IMR-90 (cell line): Measurements from ENCODE around the gene BCL11A. TPM values are rescaled to one million over a fixed set of nuclear protein-coding genes. Genes with fewer than 3 reads are reported as not detected.

Experiments
- ATAC-seq: fragments of 200-7000 bp; cut with Tn5 transposase; 2 replicates; pipeline ENCODE4 v1.9.1; 2020; ENCODE audit warnings: low read depth, mild to moderate bottlenecking, moderate library complexity
- BruUV-seq: library from RNA; stranded (reverse); fragments of 400-500 nt; replicated peaks from 2 replicates; lab custom pipeline; 2021; lab: Mats Ljungman, UMichigan
- CTCF ChIA-PET: fragments of 300-600 bp; formaldehyde crosslinking; extraction: SDS; loops from one replicate; lab custom pipeline; 2021; ENCODE audit warnings: antibody characterized with exemption; lab: Yijun Ruan, JAX
- POLR2A ChIA-PET: fragments of 300-600 bp; sonication (Branson Sonifier 250); formaldehyde crosslinking; loops from one replicate; lab custom pipeline; 2022; ENCODE audit warnings: antibody characterized with exemption; ENCODE audit not compliant: unreplicated experiment; lab: Charles Lee
- DNase-seq: peaks from one replicate; pipeline ENCODE4 v3.0.0; 2013
- H2AFZ ChIP-seq: replicated peaks from 2 replicates; pipeline ENCODE3; 2013; ENCODE audit warnings: low read length, mild to moderate bottlenecking; ENCODE audit not compliant: poor library complexity
- H2AK5ac ChIP-seq: 2 replicates; pipeline ENCODE4 v1.6.1; 2013; ENCODE audit warnings: low read depth, low read length, inconsistent platforms
- H2AK9ac ChIP-seq: replicated peaks from 2 replicates; pipeline ENCODE3; 2013; ENCODE audit warnings: mild to moderate bottlenecking, low read depth, low read length, moderate library complexity; ENCODE audit not compliant: poor library complexity
- H2BK120ac ChIP-seq: 2 replicates; pipeline ENCODE4 v1.6.1; 2013; ENCODE audit warnings: low read depth, low read length, inconsistent platforms
- H2BK15ac ChIP-seq: 3 replicates; pipeline ENCODE4 v1.6.1; 2013; ENCODE audit warnings: low read depth, low read length, inconsistent platforms
- H2BK20ac ChIP-seq: 2 replicates; pipeline ENCODE4 v1.6.1; 2013; ENCODE audit warnings: low read depth, mild to moderate bottlenecking, inconsistent platforms, low read length, moderate library complexity
- H2BK5ac ChIP-seq: 2 replicates; pipeline ENCODE4 v1.6.1; 2013; ENCODE audit warnings: mild to moderate bottlenecking, low read depth, low read length, inconsistent platforms; ENCODE audit not compliant: poor library complexity, severe bottlenecking
- H3K14ac ChIP-seq: replicated peaks from 2 replicates; pipeline ENCODE4 v1.6.1; 2013; ENCODE audit warnings: low read depth, low read length, inconsistent platforms
- H3K18ac ChIP-seq: 2 replicates; pipeline ENCODE4 v1.6.1; 2013; ENCODE audit warnings: low read depth, low read length, control low read depth
- H3K23ac ChIP-seq: 2 replicates; pipeline ENCODE4 v1.6.1; 2013; ENCODE audit warnings: low read depth, low read length, inconsistent platforms
- H3K27ac ChIP-seq: 2 replicates; pipeline ENCODE4 v1.5.1; 2013; ENCODE audit warnings: mild to moderate bottlenecking, control low read depth, low read length; ENCODE audit not compliant: insufficient read depth
- H3K27me3 ChIP-seq: 2 replicates; pipeline ENCODE4 v1.6.1; 2013; ENCODE audit warnings: low read length; ENCODE audit not compliant: control insufficient read depth, insufficient read depth
- H3K36me3 ChIP-seq: 2 replicates; pipeline ENCODE4 v1.6.1; 2013; ENCODE audit warnings: low read length, mixed read lengths; ENCODE audit not compliant: control insufficient read depth, insufficient read depth
- H3K4ac ChIP-seq: 2 replicates; pipeline ENCODE4 v1.6.1; 2013; ENCODE audit warnings: low read depth, low read length, inconsistent platforms
- H3K4me1 ChIP-seq: 2 replicates; pipeline ENCODE4 v1.6.1; 2013; ENCODE audit warnings: low read length, mixed read lengths; ENCODE audit not compliant: control insufficient read depth, insufficient read depth
- H3K4me2 ChIP-seq: 2 replicates; pipeline ENCODE4 v1.6.1; 2013; ENCODE audit warnings: low read depth, mild to moderate bottlenecking, control low read depth, low read length, moderate library complexity
- H3K4me3 ChIP-seq: 2 replicates; pipeline ENCODE4 v1.5.1; 2013; ENCODE audit warnings: low read depth, mild to moderate bottlenecking, control low read depth, low read length, moderate library complexity; ENCODE audit not compliant: insufficient read depth
- H3K56ac ChIP-seq: 2 replicates; pipeline ENCODE4 v1.6.1; 2013; ENCODE audit warnings: low read length, inconsistent platforms; ENCODE audit not compliant: insufficient read depth; ENCODE audit errors: extremely low read depth
- H3K79me1 ChIP-seq, 2 experiments: 2 replicates each; pipeline ENCODE4 v1.6.1; 2013; ENCODE audit warnings: low read length in 2 of 2, inconsistent platforms in 1 of 2, low read depth in 1 of 2
- H3K9ac ChIP-seq: 2 replicates; pipeline ENCODE4 v1.6.1; 2013; ENCODE audit warnings: low read depth, low read length, control low read depth
- H3K9me1 ChIP-seq: 2 replicates; pipeline ENCODE4 v1.6.1; 2013; ENCODE audit warnings: low read length, inconsistent platforms; ENCODE audit not compliant: insufficient read depth
- H3K9me3 ChIP-seq: 2 replicates; pipeline ENCODE4 v1.6.1; 2013; ENCODE audit warnings: low read length; ENCODE audit not compliant: control insufficient read depth, insufficient read depth
- H4K20me1 ChIP-seq: 2 replicates; pipeline ENCODE4 v1.6.1; 2013; ENCODE audit warnings: low read length, inconsistent platforms; ENCODE audit not compliant: insufficient read depth
- H4K5ac ChIP-seq: 2 replicates; pipeline ENCODE4 v1.6.1; 2013; ENCODE audit warnings: mild to moderate bottlenecking, low read depth, low read length, control low read depth
- H4K8ac ChIP-seq, 2 experiments: 2 replicates each; pipeline ENCODE4 v1.6.1; 2013; ENCODE audit warnings: low read depth in 2 of 2, low read length in 2 of 2, control low read depth in 1 of 2, inconsistent platforms in 1 of 2
- H4K91ac ChIP-seq: 2 replicates; pipeline ENCODE4 v1.6.1; 2013; ENCODE audit warnings: low read depth, low read length, inconsistent platforms; ENCODE audit not compliant: insufficient read depth
- CEBPB ChIP-seq: IDR thresholded peaks from 2 replicates; pipeline ENCODE4 v1.6.1; 2012; ENCODE audit warnings: low read depth, low read length, improper control_type of control experiment
- FOS ChIP-seq: fragments of 150-350 bp; IDR thresholded peaks from 2 replicates; pipeline ENCODE4 v1.6.1; 2016; ENCODE audit warnings: low read depth, low read length
- RAD21 ChIP-seq: IDR thresholded peaks from 2 replicates; pipeline ENCODE4 v1.6.1; 2012; ENCODE audit warnings: low read length, improper control_type of control experiment
- RCOR1 ChIP-seq: IDR thresholded peaks from 2 replicates; pipeline ENCODE4 v1.6.1; 2012; ENCODE audit warnings: mild to moderate bottlenecking, low read length, improper control_type of control experiment; ENCODE audit not compliant: insufficient replicate concordance
- SMC3 ChIP-seq: fragments of 150-350 bp; IDR thresholded peaks from 2 replicates; pipeline ENCODE4 v1.6.1; 2016; ENCODE audit warnings: low read depth, mild to moderate bottlenecking, antibody characterized with exemption, low read length, moderate library complexity
- WGBS, 2 experiments: methylation state at CpG; one replicate each; pipeline versions ENCODE4 v1.1.5 to v1.1.7; 2013; ENCODE audit warnings: missing lambda C conversion rate in 2 of 2; ENCODE audit not compliant: insufficient read length in 1 of 2; ENCODE audit errors: extremely low coverage in 2 of 2; 5-methylcytosine and 5-hydroxymethylcytosine counted together
- dilution Hi-C: fragments of 300-500 bp; cut with HindIII; formaldehyde crosslinking; loops from one replicate; pipeline ENCODE4 v1.14.3; 2018; ENCODE audit warnings: low sequenced_read_pairs; ENCODE audit not compliant: unreplicated experiment
- in situ Hi-C: fragments of 300-500 bp; cut with MboI; formaldehyde crosslinking; loops from 3 replicates; pipeline ENCODE4 v1.14.3; 2019; ENCODE audit warnings: low sequenced_read_pairs, inconsistent platforms, mixed read lengths
- intact Hi-C: fragments of 100-400 bp; cut with micrococcal nuclease; formaldehyde crosslinking; loops from 2 replicates; pipeline ENCODE4 v1.10.0; 2022
- polyA plus RNA-seq, 3 experiments: library from polyadenylated mRNA; depleted of rRNA; stranded (reverse); fragments of >200 nt; gene quantifications; 2 replicates each; pipeline ENCODE4 v1.2.3, GENCODE V29; 2012; ENCODE audit warnings: low replicate concordance in 1 of 3
- total RNA-seq: library from RNA; depleted of rRNA; stranded (reverse); fragments of >200 nt; gene quantifications from 2 replicates; pipeline ENCODE4 v1.2.3, GENCODE V29; 2012
- TF ChIP-seq, protein P1 (sequence below): fragments of 150-350 bp; IDR thresholded peaks from 2 replicates; pipeline ENCODE4 v1.6.1; 2016; ENCODE audit warnings: low read depth, mild to moderate bottlenecking, low read length, moderate library complexity, borderline replicate concordance

BCL11A gene
- total and polyA plus RNA-seq, 2 of the 4 experiments (the other 2 are of a cell fraction) = 1.0 to 1.1 TPM

GRCh38 chr2:60518567-60518966 lies 34.9 kb downstream of the BCL11A start:
- Histone ChIP-seq H4K5ac (no peak overlapping the region), H2BK5ac (no peak overlapping the region), H3K9me1 (peaks cover 8% of the 10 kb centered on the region), H2AFZ (no peak overlapping the region), H3K4ac (no peak overlapping the region), H3K23ac (no peak overlapping the region), H3K18ac (no peak overlapping the region; the same call in 1 of the 2 replicates), H3K4me3 (no peak overlapping the region), H3K27ac (no peak overlapping the region), H3K14ac (no peak overlapping the region), H3K79me1 (no peaks in the 10 kb centered on the region), H2BK120ac (no peak overlapping the region; the same call in 1 of the 2 replicates), H2AK5ac (no peak overlapping the region), H4K91ac (no peak overlapping the region), H2BK20ac (no peak overlapping the region), H3K4me2 (no peak overlapping the region), H3K9ac (no peak overlapping the region), H3K27me3 (no peaks in the 10 kb centered on the region; the same call in 1 of the 2 replicates), H3K36me3 (no peaks in the 10 kb centered on the region), H4K20me1 (no peaks in the 10 kb centered on the region), H4K8ac (no peak overlapping the region), H2BK15ac (no peak overlapping the region), H2AK9ac (no peak overlapping the region), H3K4me1 (peaks cover 13% of the 10 kb centered on the region), H3K9me3 (no peaks in the 10 kb centered on the region), H3K56ac (no peak overlapping the region)
- no TSS peak for BruUV-seq
- 100% methylated on average over 1 of the region's 7 CpGs; no CpG with 5 or more reads in 1 of the 2 experiments for WGBS, 2 experiments
- in situ Hi-C loops (no loop called here), intact Hi-C loops (no loop called here), dilution Hi-C loops (no loop called here)
- DNase-seq = no peak
- ATAC-seq = no peak
- ChIA-PET CTCF (interaction anchor here (1.3 kb wide), 1 partner anchor 64 kb away, joined by 3 read pairs; no protein-coding TSS in a partner anchor), POLR2A (interaction anchor here (0.6 kb wide), 1 partner anchor 14 kb away, joined by 12 read pairs; no protein-coding TSS in a partner anchor)
- TF ChIP-seq FOS (no peak), RAD21 (no peak), RCOR1 (no peak), SMC3 (no peak), CEBPB (no peak)
- TF ChIP-seq, protein P1, sequence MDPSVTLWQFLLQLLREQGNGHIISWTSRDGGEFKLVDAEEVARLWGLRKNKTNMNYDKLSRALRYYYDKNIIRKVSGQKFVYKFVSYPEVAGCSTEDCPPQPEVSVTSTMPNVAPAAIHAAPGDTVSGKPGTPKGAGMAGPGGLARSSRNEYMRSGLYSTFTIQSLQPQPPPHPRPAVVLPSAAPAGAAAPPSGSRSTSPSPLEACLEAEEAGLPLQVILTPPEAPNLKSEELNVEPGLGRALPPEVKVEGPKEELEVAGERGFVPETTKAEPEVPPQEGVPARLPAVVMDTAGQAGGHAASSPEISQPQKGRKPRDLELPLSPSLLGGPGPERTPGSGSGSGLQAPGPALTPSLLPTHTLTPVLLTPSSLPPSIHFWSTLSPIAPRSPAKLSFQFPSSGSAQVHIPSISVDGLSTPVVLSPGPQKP = no peak
